IMR-90 (cell line): Measurements from ENCODE around the gene MRC2. TPM values are rescaled to one million over a fixed set of nuclear protein-coding genes. Genes with fewer than 3 reads are reported as not detected.

Experiments used
- ATAC-seq: fragments of 200-7000 bp; cut with Tn5 transposase; 2 replicates; pipeline ENCODE4 v1.9.1; 2020; ENCODE audit warnings: low read depth, mild to moderate bottlenecking, moderate library complexity
- BruUV-seq: library from RNA; stranded (reverse); fragments of 400-500 nt; replicated peaks from 2 replicates; lab custom pipeline; 2021; lab: Mats Ljungman, UMichigan
- CTCF ChIA-PET: fragments of 300-600 bp; formaldehyde crosslinking; extraction: SDS; loops from one replicate; lab custom pipeline; 2021; ENCODE audit warnings: antibody characterized with exemption; lab: Yijun Ruan, JAX
- POLR2A ChIA-PET: fragments of 300-600 bp; sonication (Branson Sonifier 250); formaldehyde crosslinking; loops from one replicate; lab custom pipeline; 2022; ENCODE audit warnings: antibody characterized with exemption; ENCODE audit not compliant: unreplicated experiment; lab: Charles Lee
- DNase-seq: peaks from one replicate; pipeline ENCODE4 v3.0.0; 2013
- H2AFZ ChIP-seq: replicated peaks from 2 replicates; pipeline ENCODE3; 2013; ENCODE audit warnings: low read length, mild to moderate bottlenecking; ENCODE audit not compliant: poor library complexity
- H2AK5ac ChIP-seq: 2 replicates; pipeline ENCODE4 v1.6.1; 2013; ENCODE audit warnings: low read depth, low read length, inconsistent platforms
- H2AK9ac ChIP-seq: replicated peaks from 2 replicates; pipeline ENCODE3; 2013; ENCODE audit warnings: mild to moderate bottlenecking, low read depth, low read length, moderate library complexity; ENCODE audit not compliant: poor library complexity
- H2BK120ac ChIP-seq: 2 replicates; pipeline ENCODE4 v1.6.1; 2013; ENCODE audit warnings: low read depth, low read length, inconsistent platforms
- H2BK15ac ChIP-seq: 3 replicates; pipeline ENCODE4 v1.6.1; 2013; ENCODE audit warnings: low read depth, low read length, inconsistent platforms
- H2BK20ac ChIP-seq: 2 replicates; pipeline ENCODE4 v1.6.1; 2013; ENCODE audit warnings: low read depth, mild to moderate bottlenecking, inconsistent platforms, low read length, moderate library complexity
- H2BK5ac ChIP-seq: 2 replicates; pipeline ENCODE4 v1.6.1; 2013; ENCODE audit warnings: mild to moderate bottlenecking, low read depth, low read length, inconsistent platforms; ENCODE audit not compliant: poor library complexity, severe bottlenecking
- H3K14ac ChIP-seq: replicated peaks from 2 replicates; pipeline ENCODE4 v1.6.1; 2013; ENCODE audit warnings: low read depth, low read length, inconsistent platforms
- H3K18ac ChIP-seq: 2 replicates; pipeline ENCODE4 v1.6.1; 2013; ENCODE audit warnings: low read depth, low read length, control low read depth
- H3K23ac ChIP-seq: 2 replicates; pipeline ENCODE4 v1.6.1; 2013; ENCODE audit warnings: low read depth, low read length, inconsistent platforms
- H3K27ac ChIP-seq: 2 replicates; pipeline ENCODE4 v1.5.1; 2013; ENCODE audit warnings: mild to moderate bottlenecking, control low read depth, low read length; ENCODE audit not compliant: insufficient read depth
- H3K27me3 ChIP-seq: 2 replicates; pipeline ENCODE4 v1.6.1; 2013; ENCODE audit warnings: low read length; ENCODE audit not compliant: control insufficient read depth, insufficient read depth
- H3K36me3 ChIP-seq: 2 replicates; pipeline ENCODE4 v1.6.1; 2013; ENCODE audit warnings: low read length, mixed read lengths; ENCODE audit not compliant: control insufficient read depth, insufficient read depth
- H3K4ac ChIP-seq: 2 replicates; pipeline ENCODE4 v1.6.1; 2013; ENCODE audit warnings: low read depth, low read length, inconsistent platforms
- H3K4me1 ChIP-seq: 2 replicates; pipeline ENCODE4 v1.6.1; 2013; ENCODE audit warnings: low read length, mixed read lengths; ENCODE audit not compliant: control insufficient read depth, insufficient read depth
- H3K4me2 ChIP-seq: 2 replicates; pipeline ENCODE4 v1.6.1; 2013; ENCODE audit warnings: low read depth, mild to moderate bottlenecking, control low read depth, low read length, moderate library complexity
- H3K4me3 ChIP-seq: 2 replicates; pipeline ENCODE4 v1.5.1; 2013; ENCODE audit warnings: low read depth, mild to moderate bottlenecking, control low read depth, low read length, moderate library complexity; ENCODE audit not compliant: insufficient read depth
- H3K56ac ChIP-seq: 2 replicates; pipeline ENCODE4 v1.6.1; 2013; ENCODE audit warnings: low read length, inconsistent platforms; ENCODE audit not compliant: insufficient read depth; ENCODE audit errors: extremely low read depth
- H3K79me1 ChIP-seq, 2 experiments: 2 replicates each; pipeline ENCODE4 v1.6.1; 2013; ENCODE audit warnings: low read length in 2 of 2, inconsistent platforms in 1 of 2, low read depth in 1 of 2
- H3K9ac ChIP-seq: 2 replicates; pipeline ENCODE4 v1.6.1; 2013; ENCODE audit warnings: low read depth, low read length, control low read depth
- H3K9me1 ChIP-seq: 2 replicates; pipeline ENCODE4 v1.6.1; 2013; ENCODE audit warnings: low read length, inconsistent platforms; ENCODE audit not compliant: insufficient read depth
- H3K9me3 ChIP-seq: 2 replicates; pipeline ENCODE4 v1.6.1; 2013; ENCODE audit warnings: low read length; ENCODE audit not compliant: control insufficient read depth, insufficient read depth
- H4K20me1 ChIP-seq: 2 replicates; pipeline ENCODE4 v1.6.1; 2013; ENCODE audit warnings: low read length, inconsistent platforms; ENCODE audit not compliant: insufficient read depth
- H4K5ac ChIP-seq: 2 replicates; pipeline ENCODE4 v1.6.1; 2013; ENCODE audit warnings: mild to moderate bottlenecking, low read depth, low read length, control low read depth
- H4K8ac ChIP-seq, 2 experiments: 2 replicates each; pipeline ENCODE4 v1.6.1; 2013; ENCODE audit warnings: low read depth in 2 of 2, low read length in 2 of 2, control low read depth in 1 of 2, inconsistent platforms in 1 of 2
- H4K91ac ChIP-seq: 2 replicates; pipeline ENCODE4 v1.6.1; 2013; ENCODE audit warnings: low read depth, low read length, inconsistent platforms; ENCODE audit not compliant: insufficient read depth
- BHLHE40 ChIP-seq: fragments of 150-350 bp; IDR thresholded peaks from 2 replicates; pipeline ENCODE4 v1.6.1; 2016; ENCODE audit warnings: mild to moderate bottlenecking, low read depth, low read length
- CEBPB ChIP-seq: IDR thresholded peaks from 2 replicates; pipeline ENCODE4 v1.6.1; 2012; ENCODE audit warnings: low read depth, low read length, improper control_type of control experiment
- FOS ChIP-seq: fragments of 150-350 bp; IDR thresholded peaks from 2 replicates; pipeline ENCODE4 v1.6.1; 2016; ENCODE audit warnings: low read depth, low read length
- POLR2A ChIP-seq: IDR thresholded peaks from 2 replicates; pipeline ENCODE4 v1.6.1; 2012; ENCODE audit warnings: mild to moderate bottlenecking, low read depth, low read length
- RFX5 ChIP-seq: IDR thresholded peaks from 2 replicates; pipeline ENCODE4 v1.8.0; 2012; ENCODE audit warnings: low read depth, mild to moderate bottlenecking, low read length, moderate library complexity
- WGBS, 2 experiments: methylation state at CpG; one replicate each; pipeline versions ENCODE4 v1.1.5 to v1.1.7; 2013; ENCODE audit warnings: missing lambda C conversion rate in 2 of 2; ENCODE audit not compliant: insufficient read length in 1 of 2; ENCODE audit errors: extremely low coverage in 2 of 2; 5-methylcytosine and 5-hydroxymethylcytosine counted together
- dilution Hi-C: fragments of 300-500 bp; cut with HindIII; formaldehyde crosslinking; loops from one replicate; pipeline ENCODE4 v1.14.3; 2018; ENCODE audit warnings: low sequenced_read_pairs; ENCODE audit not compliant: unreplicated experiment
- in situ Hi-C: fragments of 300-500 bp; cut with MboI; formaldehyde crosslinking; loops from 3 replicates; pipeline ENCODE4 v1.14.3; 2019; ENCODE audit warnings: low sequenced_read_pairs, inconsistent platforms, mixed read lengths
- intact Hi-C: fragments of 100-400 bp; cut with micrococcal nuclease; formaldehyde crosslinking; loops from 2 replicates; pipeline ENCODE4 v1.10.0; 2022
- polyA plus RNA-seq, 3 experiments: library from polyadenylated mRNA; depleted of rRNA; stranded (reverse); fragments of >200 nt; gene quantifications; 2 replicates each; pipeline ENCODE4 v1.2.3, GENCODE V29; 2012; ENCODE audit warnings: low replicate concordance in 1 of 3
- total RNA-seq: library from RNA; depleted of rRNA; stranded (reverse); fragments of >200 nt; gene quantifications from 2 replicates; pipeline ENCODE4 v1.2.3, GENCODE V29; 2012

MRC2 gene
- total and polyA plus RNA-seq, 2 of the 4 experiments (the other 2 are of a cell fraction) = 39.3 to 137 TPM

DNA sequence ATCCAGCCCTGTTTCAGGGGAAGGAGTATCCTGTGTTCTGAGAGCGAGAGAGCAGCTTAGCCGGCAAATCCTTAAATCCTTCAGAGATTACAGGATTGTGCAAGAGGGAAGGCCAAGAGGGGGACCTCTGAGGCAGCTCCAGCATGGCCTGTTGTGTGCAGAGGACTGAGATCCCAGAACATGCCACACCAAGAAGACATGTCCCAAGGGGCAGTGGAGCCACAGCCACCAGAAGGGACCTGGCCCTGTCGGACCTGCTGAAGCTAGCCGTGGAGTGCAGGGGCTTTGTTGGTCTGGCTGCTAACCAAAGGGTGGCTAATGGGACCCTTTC, 1.6 kb upstream of the MRC2 start:
- CTCF ChIA-PET = no interaction called here

More for the DNA sequence above, 1.6 kb upstream of the MRC2 start:
- DNase-seq (no peak), ATAC-seq (no peak)
- Histone ChIP-seq H3K79me1 (peaks cover 4 to 41% of the 10 kb centered on the region in 2 experiments; a peak in 2 of 4 replicates), H4K20me1 (peaks cover 21% of the 10 kb centered on the region), H2BK5ac (no peak overlapping the region), H3K27me3 (no peaks in the 10 kb centered on the region), H2BK20ac (no peak overlapping the region), H4K91ac (no peak overlapping the region), H2AK5ac (peak overlapping the region; percentile 80; the same call in 1 of the 2 replicates), H3K9ac (no peak overlapping the region), H3K4me1 (peaks cover 22% of the 10 kb centered on the region), H3K4ac (peak overlapping the region; percentile 10; the same call in 1 of the 2 replicates), H3K18ac (no peak overlapping the region; the same call in 1 of the 2 replicates), H2BK15ac (no peak overlapping the region; the same call in 2 of the 3 replicates), H2BK120ac (no peak overlapping the region), H3K36me3 (peaks cover 2% of the 10 kb centered on the region; the same call in 1 of the 2 replicates), H3K4me3 (no peak overlapping the region), H2AFZ (no peak overlapping the region), H2AK9ac (no peak overlapping the region), H4K8ac (no peak overlapping the region; a peak in 1 of 4 replicates), H3K9me1 (peaks cover 18% of the 10 kb centered on the region), H4K5ac (no peak overlapping the region), H3K56ac (no peak overlapping the region), H3K23ac (no peak overlapping the region), H3K9me3 (no peaks in the 10 kb centered on the region), H3K14ac (0 out of 2 replicates have a peak overlapping the region, but pooled peaks have one; percentile 12), H3K4me2 (no peak overlapping the region; the same call in 1 of the 2 replicates), H3K27ac (peak overlapping the region; percentile 20; the same call in 1 of the 2 replicates)
- BruUV-seq = no TSS peak
- in situ Hi-C loops (no loop called here), intact Hi-C loops (loop anchor here (5.0 kb wide), 1 partner anchor 341 kb away; the partner anchor contains the start of gene TANC2), dilution Hi-C loops (no loop called here)
- POLR2A ChIA-PET = no interaction called here
- WGBS, 2 experiments = no CpG with 5 or more reads among the region's 4 CpGs
- no peak for TF ChIP-seq BHLHE40
- TF ChIP-seq FOS = no peak
- TF ChIP-seq POLR2A = no peak
- no peak for TF ChIP-seq RFX5
- peak; percentile 65 for TF ChIP-seq CEBPB
